Bronchial epithelial cell (primary cell): Measurements from ENCODE around the gene CSMD2. TPM values are rescaled to one million over a fixed set of nuclear protein-coding genes. Genes with fewer than 3 reads are reported as not detected.

Experiments
- DNase-seq: peaks from one replicate; pipeline ENCODE4 v3.0.0-alpha.2; 2010; ENCODE audit warnings: low read depth
- FAIRE-seq: peaks from 2 replicates; lab custom pipeline; 2011; peaks lifted over from hg19 to GRCh38; lab: Jason Lieb, UNC
- H3K27me3 ChIP-seq: 2 replicates; pipeline ENCODE4 v1.5.1; 2011; ENCODE audit warnings: low read length; ENCODE audit not compliant: control insufficient read depth, insufficient read depth
- H3K36me3 ChIP-seq: 2 replicates; pipeline ENCODE4 v1.5.1; 2011; ENCODE audit warnings: low read length; ENCODE audit not compliant: control insufficient read depth, insufficient read depth
- H3K4me3 ChIP-seq: 2 replicates; pipeline ENCODE4 v1.5.1; 2011; ENCODE audit warnings: mild to moderate bottlenecking, low read depth, low read length, control low read depth
- total RNA-seq: library from RNA; depleted of rRNA; stranded (reverse); fragments of >200 nt; gene quantifications from 2 replicates; pipeline ENCODE4 v1.2.1, GENCODE V29; 2014
- TF ChIP-seq, protein P1 (sequence below): IDR thresholded peaks from 2 replicates; pipeline ENCODE4 v1.5.1; 2011; ENCODE audit warnings: mild to moderate bottlenecking, moderate library complexity, low read length, control low read depth, inconsistent platforms; ENCODE audit not compliant: insufficient read depth, severe bottlenecking

CSMD2 gene
- total RNA-seq, 1 donor from 2014 or later, result not detected

DNA sequence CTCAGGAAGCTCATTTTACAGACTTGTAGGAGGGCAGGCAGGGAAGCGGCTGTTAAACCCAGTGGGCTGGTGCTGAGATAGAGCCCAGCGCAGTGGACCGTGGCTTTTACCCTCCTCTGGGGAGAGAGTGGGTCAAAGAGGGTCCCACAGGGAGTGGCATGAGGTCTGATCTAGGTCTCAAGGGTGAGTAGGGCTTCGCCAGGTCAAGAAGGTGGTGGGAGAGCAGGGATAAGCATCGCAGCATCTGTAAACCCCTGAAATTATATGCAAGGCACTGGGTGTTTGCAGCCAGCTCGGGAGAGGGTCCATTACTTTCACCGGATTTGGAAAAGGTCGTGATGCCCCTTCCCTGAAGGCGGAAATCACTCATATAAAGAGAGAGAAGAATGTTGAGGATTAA is 603.5 kb downstream of the CSMD2 start:
- DNase-seq (no peak), FAIRE-seq (no peak)
- TF ChIP-seq, protein P1, sequence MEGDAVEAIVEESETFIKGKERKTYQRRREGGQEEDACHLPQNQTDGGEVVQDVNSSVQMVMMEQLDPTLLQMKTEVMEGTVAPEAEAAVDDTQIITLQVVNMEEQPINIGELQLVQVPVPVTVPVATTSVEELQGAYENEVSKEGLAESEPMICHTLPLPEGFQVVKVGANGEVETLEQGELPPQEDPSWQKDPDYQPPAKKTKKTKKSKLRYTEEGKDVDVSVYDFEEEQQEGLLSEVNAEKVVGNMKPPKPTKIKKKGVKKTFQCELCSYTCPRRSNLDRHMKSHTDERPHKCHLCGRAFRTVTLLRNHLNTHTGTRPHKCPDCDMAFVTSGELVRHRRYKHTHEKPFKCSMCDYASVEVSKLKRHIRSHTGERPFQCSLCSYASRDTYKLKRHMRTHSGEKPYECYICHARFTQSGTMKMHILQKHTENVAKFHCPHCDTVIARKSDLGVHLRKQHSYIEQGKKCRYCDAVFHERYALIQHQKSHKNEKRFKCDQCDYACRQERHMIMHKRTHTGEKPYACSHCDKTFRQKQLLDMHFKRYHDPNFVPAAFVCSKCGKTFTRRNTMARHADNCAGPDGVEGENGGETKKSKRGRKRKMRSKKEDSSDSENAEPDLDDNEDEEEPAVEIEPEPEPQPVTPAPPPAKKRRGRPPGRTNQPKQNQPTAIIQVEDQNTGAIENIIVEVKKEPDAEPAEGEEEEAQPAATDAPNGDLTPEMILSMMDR, result no peak
- H3K36me3 ChIP-seq, result no peaks in the 10 kb centered on the region
- no peaks in the 10 kb centered on the region for H3K27me3 ChIP-seq
- H3K4me3 ChIP-seq, result no peak overlapping the region

DNA sequence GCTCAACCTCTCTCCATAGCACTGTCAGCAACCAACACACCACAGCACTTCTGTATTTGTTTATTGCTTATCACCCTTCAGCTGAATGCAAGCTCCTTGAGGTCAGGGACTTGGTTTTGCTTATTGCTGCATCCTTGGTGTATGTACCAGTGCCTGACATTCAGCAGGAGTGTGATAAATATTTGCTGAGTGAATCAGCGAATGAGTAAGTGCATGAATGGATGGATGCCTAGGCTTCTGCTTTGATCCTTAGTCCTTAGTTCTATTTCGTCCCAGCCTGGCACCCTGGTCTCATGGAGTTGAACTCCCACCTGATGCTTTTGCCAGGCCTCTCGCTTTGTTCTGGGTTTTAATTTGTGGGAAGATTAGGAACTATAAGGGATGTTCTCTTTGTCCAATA is 604.4 kb downstream of the CSMD2 start:
- no peak overlapping the region for H3K4me3 ChIP-seq

DNA sequence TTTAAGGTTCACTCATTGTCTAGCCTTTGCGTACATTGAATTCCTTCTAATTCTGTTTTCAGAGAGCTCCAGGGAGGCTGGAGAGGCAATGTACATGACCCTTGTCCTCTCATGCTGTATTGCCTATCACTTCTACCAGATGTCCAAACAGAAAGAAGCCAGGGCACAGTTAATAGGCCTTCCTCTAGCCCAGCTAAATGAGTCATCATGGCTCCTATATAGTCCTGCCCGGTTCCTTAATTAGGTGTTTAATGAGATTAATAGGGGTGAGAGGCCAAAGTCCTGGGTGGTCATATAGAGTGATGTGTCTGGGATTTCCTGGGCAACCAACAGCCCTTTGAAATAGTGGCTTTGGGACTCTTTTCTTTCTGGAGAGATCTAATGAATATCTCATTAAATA is 616.3 kb downstream of the CSMD2 start:
- TF ChIP-seq, protein P1, result no peak
- H3K4me3 ChIP-seq, result no peak overlapping the region
- no peak for FAIRE-seq

More for the DNA sequence above, 604.4 kb downstream of the CSMD2 start:
- TF ChIP-seq, protein P1, result no peak
- Histone ChIP-seq H3K27me3 (no peaks in the 10 kb centered on the region), H3K36me3 (no peaks in the 10 kb centered on the region)
- no peak for FAIRE-seq
- DNase-seq, result peak; percentile 28

DNA sequence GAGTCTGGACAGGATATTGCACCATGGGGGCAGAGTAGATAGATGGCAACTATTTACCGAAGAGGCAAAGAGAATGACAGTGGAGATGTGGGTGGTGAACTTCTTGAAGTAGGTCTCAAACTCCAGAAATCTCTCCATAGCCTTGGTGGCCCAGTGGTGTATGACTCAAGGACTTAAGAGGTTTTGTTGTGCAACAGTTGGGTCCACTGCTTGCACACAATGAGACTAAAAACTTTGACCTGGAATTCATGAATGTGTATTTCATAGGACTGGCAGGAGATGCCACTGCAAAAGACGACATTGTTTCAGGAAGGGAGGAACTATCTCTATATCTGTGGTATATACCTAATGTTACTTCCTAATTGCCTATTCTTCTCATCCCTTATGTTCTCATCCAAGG is 616.7 kb downstream of the CSMD2 start:
- H3K36me3 ChIP-seq, result no peaks in the 10 kb centered on the region
- no peak overlapping the region for H3K4me3 ChIP-seq
- TF ChIP-seq, protein P1, result no peak
- H3K27me3 ChIP-seq, result no peaks in the 10 kb centered on the region
- FAIRE-seq (no peak), DNase-seq (no peak)

More for the DNA sequence above, 616.3 kb downstream of the CSMD2 start:
- no peaks in the 10 kb centered on the region for H3K36me3 ChIP-seq
- no peaks in the 10 kb centered on the region for H3K27me3 ChIP-seq
- no peak for DNase-seq

DNA sequence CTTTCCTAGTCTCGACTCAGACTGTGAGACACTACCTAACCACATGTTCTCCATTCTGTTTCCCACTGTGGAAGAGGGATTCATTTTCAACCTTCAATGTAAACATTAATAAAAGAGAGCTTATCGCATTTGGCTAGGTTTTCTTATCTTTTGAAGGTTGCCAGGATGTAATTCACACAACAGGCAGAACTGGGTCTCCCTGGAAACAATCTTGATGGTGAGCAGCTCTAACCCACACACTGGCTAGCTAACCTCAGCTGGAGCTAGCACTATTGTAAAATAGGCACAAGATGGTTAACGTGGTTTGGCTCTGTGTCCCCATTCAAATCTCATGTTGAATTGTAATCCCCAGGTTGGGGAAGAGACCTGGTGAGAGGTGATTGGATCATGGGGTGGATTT is 617.5 kb downstream of the CSMD2 start:
- TF ChIP-seq, protein P1, result no peak
- FAIRE-seq (no peak), DNase-seq (no peak)
- no peaks in the 10 kb centered on the region for H3K36me3 ChIP-seq
- no peaks in the 10 kb centered on the region for H3K27me3 ChIP-seq
- no peak overlapping the region for H3K4me3 ChIP-seq

DNA sequence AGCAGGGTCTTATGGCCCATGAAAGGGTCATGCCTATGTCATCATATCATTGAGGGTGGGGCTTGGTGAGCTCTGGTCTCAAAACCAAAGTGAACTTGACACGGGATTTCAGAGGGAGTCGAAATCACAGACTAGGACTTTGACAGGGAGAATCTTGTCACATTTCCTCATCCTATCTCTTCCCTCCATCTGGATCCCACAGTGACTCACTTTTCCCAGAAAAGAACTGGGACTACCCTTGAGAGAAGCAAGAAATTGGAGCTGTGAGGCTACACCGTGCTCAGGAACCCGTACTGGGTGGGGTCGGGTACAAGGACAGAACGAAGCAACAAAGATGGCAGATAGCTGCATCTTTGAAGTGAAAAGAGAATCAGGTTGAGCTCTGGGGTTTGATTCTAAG is 623.1 kb downstream of the CSMD2 start:
- no peak for DNase-seq
- no peak overlapping the region for H3K4me3 ChIP-seq
- H3K27me3 ChIP-seq, result no peaks in the 10 kb centered on the region
- no peak for FAIRE-seq
- TF ChIP-seq, protein P1, result no peak
- H3K36me3 ChIP-seq, result no peaks in the 10 kb centered on the region
